Stimulated activated CD8-positive, alpha-beta memory T cell treated with anti-CD3 and anti-CD28 coated beads, Interleukin-7, amount 100 ng/mL, for 48 hours (primary cell): ENCODE results near the gene SLX9.

ENCODE experiments used
- DNase-seq, 2 donors: peaks; one replicate each; pipeline ENCODE4 v3.0.0-alpha.2; 2020; ENCODE audit warnings: low read depth in 1 of 2; ENCODE audit errors: extremely low read depth in 1 of 2

SLX9 gene

GRCh38 chr21:44987886-44988606, 48.2 kb downstream of the SLX9 start:
- no peak for DNase-seq

GRCh38 chr21:44988607-44989536, 49.0 kb downstream of the SLX9 start:
- no peak for DNase-seq

GRCh38 chr21:44989537-44989886, 49.7 kb downstream of the SLX9 start:
- no peak for DNase-seq

GRCh38 chr21:44989943-44990780, 50.3 kb downstream of the SLX9 start:
- no peak for DNase-seq

GRCh38 chr21:44990921-44991320, 51.1 kb downstream of the SLX9 start:
- DNase-seq = no peak

GRCh38 chr21:44991538-44992483, 52.0 kb downstream of the SLX9 start:
- DNase-seq = no peak

- no peak for DNase-seq
Observed at GRCh38 chr21:44992608-44993031, 52.8 kb downstream of the SLX9 start.

- DNase-seq = no peak
Observed at GRCh38 chr21:44993321-44994046, 53.7 kb downstream of the SLX9 start.

GRCh38 chr21:44994047-44994694, 54.3 kb downstream of the SLX9 start:
- no peak for DNase-seq

GRCh38 chr21:44994695-44995342, 55.0 kb downstream of the SLX9 start:
- no peak for DNase-seq

GRCh38 chr21:44995343-44995941, 55.6 kb downstream of the SLX9 start:
- no peak for DNase-seq

GRCh38 chr21:44996096-44996495, 56.3 kb downstream of the SLX9 start:
- DNase-seq = no peak

GRCh38 chr21:44996501-44996921, 56.7 kb downstream of the SLX9 start:
- no peak for DNase-seq

- no peak for DNase-seq
Observed at GRCh38 chr21:44996983-44997936, 57.4 kb downstream of the SLX9 start.

GRCh38 chr21:44998086-44998620, 58.3 kb downstream of the SLX9 start:
- no peak for DNase-seq

- no peak for DNase-seq
Observed at GRCh38 chr21:44998621-44999427, 59.0 kb downstream of the SLX9 start.
